CD1c-positive myeloid dendritic cell (primary cell): ENCODE measurements around the gene TBC1D8.

Source experiments
- DNase-seq: peaks from one replicate; pipeline ENCODE4 v3.0.0-alpha.2; 2016; ENCODE audit errors: extremely low spot score

TBC1D8 gene

GRCh38 chr2:101151146-101151858 lies at the start of gene TBC1D8:
TSS of gene TBC1D8 (minus strand) at chr2:101151382. CDS start at chr2:101151253, 129 bp downstream.
- peak; percentile 94 for DNase-seq

DNA sequence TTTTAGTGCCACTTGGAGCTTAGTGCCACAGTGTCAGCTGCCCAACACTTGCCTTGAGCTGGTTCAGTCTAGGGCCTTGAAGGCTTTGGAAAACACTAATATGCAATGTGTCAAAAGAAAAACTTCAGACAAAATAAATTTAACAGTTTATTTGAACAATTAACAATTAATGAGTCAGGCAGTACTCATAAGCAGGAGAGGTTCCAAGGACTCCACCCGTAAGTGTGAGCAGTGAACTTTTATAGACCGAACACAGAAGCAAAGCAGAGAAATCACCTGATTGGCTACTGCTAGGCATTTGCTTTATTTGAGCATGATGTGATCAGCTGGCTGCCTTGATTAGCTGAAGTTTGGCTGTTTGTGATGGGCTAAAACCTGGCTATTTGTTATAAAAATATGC lies 49.5 kb upstream of the TBC1D8 start:
- DNase-seq, result no peak

- no peak for DNase-seq
These were observed 48.1 kb upstream of the TBC1D8 start for GRCh38 chr2:101199251-101199791.

- no peak for DNase-seq
These were observed 46.6 kb upstream of the TBC1D8 start for GRCh38 chr2:101197814-101198213.

DNA sequence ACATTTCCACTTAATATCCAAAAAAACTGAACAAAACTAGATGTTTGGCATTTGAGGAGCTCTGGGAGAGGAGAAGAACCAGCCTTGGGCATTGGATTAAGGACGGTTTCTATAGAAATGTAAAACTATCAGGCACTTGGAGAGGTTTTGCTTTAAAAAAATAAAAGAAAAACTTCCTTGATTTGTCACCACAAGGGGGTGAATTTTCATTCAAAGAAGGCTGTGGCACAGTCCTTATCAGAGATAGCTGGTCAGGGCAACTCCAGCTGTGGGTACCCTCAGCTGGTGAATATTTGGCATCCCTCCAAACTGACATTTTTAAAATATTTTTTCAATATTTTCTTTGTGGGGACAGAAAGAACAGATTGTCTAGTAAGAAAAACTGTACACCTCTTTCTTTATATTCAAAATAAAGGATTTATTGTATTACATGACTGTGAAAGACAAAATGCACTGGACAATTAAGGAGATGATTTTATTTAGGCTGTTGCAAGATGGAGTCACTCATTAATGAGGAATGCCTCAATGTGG lies 46.1 kb upstream of the TBC1D8 start:
- DNase-seq, result no peak

GRCh38 chr2:101195871-101196661 lies 44.9 kb upstream of the TBC1D8 start:
- no peak for DNase-seq

- no peak for DNase-seq
These were observed 41.9 kb upstream of the TBC1D8 start for GRCh38 chr2:101193033-101193626.

DNA sequence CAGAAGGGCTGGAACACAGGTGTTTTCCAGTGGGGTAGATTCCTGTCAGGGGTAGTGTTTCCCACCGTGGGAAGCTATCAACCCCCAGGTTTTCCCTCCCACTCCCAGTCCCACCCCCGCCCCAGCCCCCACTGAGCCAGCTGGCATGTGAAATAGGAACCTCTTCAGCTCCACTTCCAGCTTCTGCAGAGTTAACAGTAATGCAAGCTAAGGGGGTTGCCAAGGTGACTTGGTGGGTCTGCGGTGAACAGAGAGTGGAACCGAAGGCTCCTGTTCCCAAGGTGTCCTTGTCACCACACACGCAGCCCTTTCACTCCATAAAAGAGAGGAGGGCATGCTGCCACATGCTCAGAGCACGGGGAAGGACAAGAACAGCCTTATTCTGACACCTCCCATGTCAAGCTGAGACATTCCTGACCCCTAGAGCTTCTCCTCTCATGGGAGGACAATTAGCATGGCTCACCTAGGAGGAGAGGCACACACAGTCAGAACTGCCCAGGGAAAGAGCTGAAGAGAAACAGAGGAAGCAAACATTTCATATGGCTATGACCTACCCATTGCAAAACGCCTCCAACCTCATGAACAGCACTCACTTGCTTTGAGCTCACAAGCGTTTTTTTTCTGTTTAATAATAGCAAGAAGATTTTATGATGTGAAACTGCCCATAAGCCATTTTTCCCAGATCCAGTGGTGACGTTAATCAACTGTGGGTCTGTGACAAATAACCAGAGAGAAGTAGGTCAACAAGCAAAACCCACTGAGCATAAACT lies 39.8 kb upstream of the TBC1D8 start:
- peak; percentile 91 for DNase-seq

- DNase-seq, result no peak
These were observed 37.7 kb upstream of the TBC1D8 start for GRCh38 chr2:101188683-101189405.

DNA sequence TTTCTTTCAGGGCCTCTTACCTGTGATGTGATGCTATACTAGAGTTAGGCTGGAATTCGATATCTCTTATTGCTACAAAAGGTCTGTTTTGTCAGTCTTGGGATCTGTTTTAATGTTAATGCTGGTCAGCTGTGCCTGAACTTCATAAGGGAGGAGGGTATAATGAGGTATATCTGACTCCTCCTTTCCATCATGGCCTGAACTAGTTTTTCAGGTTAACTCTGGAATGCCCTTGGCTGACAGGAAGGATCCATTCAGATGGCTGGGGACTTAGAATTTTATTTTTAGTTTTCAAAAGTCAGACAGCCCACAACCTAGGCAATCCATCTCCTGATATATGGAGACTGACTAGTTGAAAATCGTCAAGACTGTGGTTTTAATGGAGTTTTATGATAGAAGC lies 35.9 kb upstream of the TBC1D8 start:
- DNase-seq, result no peak

DNA sequence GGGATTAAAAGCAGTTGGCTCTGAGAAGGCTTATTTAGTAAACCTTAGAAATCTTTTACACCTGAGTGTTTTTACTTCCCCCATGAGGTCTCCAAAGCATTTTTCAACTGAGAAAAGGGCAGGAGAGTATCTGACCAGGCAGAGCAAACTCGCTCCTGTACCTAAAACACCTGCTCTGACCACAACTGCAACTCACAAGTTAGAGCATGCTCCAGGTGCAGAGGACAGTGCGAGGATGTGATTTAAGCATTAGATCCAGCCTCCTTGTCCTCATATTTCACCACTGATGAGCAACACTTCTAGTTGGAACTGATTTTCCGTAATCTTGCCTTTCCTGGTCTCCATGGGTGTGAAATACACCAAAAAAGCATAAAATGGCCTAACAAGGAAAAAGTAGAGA lies 34.5 kb upstream of the TBC1D8 start:
- DNase-seq, result no peak

DNA sequence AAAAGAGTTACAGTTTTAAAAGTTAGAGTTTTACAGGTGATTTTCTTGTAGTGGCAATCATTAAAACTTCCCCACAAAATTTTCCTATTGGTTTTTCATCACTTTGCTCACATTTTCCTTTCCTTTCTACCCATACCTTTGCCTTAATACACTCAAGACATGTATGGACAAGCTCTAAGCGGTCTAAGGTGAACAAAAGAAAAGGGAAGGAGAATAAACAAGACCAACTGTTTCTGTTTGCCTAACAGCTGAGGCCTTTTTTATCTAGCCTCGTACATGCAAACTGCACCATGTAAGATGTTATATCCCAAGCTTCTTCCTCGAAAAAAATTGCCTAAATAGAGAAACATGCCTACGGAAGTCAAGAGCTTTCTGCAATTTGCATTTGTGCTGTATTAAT lies 33.9 kb upstream of the TBC1D8 start:
- DNase-seq, result no peak

- peak; percentile 85 for DNase-seq
These were observed 28.8 kb upstream of the TBC1D8 start for GRCh38 chr2:101179982-101180381.

DNA sequence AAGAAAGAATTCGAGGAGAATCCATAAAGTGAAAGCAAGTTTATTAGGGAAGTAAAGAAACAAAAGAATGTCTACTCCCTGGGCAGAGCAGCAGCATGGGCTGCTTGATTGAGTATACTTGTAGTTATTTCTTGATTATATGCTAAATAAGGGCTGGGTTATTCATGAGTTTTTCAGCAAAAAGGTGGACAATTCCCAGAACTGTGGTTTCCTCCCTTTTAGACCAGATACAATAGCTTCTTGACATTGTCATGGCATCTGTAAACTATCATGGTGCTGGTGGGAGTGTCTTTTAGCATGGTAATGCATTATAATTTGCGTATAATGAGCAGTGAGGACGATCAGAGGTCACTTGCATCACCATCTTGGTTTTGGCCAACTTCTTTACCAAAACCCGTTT lies 25.6 kb upstream of the TBC1D8 start:
- DNase-seq, result no peak

DNA sequence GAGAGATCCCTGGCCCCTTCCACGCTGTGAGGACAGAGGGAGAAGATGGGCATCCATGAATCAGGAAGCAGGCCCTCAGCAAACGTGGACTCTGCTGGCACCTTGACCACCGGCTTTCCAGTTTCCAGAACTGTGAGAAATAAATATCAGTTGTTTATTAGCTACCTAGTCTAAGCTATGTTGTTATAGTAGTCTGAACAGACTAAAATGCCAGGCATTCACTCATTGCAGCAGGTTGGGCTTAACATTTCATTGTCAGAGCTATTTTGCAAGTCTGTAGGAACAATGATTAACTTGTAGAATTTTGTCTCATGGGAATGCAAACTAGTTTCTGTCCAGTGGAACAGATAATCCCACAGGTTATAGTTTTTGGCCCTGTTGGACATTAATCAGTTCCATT lies 24.8 kb upstream of the TBC1D8 start:
- DNase-seq, result no peak

GRCh38 chr2:101173707-101174295 lies 22.6 kb upstream of the TBC1D8 start:
- DNase-seq, result peak; percentile 93

GRCh38 chr2:101169822-101170221 lies 18.6 kb upstream of the TBC1D8 start:
- DNase-seq, result peak; percentile 44

DNA sequence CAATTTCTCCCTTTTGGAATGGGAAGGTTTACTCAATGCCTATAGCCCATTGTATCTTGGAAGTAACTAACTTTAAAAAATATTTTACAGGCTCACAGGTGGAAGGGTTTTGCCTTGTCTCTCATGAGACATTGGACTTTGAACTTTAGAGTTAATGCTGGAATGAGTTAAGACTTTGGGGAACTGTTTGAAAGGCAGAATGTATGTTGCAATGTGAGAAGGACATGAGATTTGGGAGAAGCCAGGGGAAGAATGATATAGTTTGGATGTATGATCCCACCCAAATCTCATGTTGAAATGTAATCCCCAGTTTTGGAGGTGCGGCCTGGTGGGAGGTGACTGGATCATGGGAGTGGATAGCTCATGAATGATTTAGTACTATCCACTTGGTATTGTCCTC lies 17.5 kb upstream of the TBC1D8 start:
- no peak for DNase-seq

- DNase-seq, result peak; percentile 88
These were observed 16.4 kb upstream of the TBC1D8 start for GRCh38 chr2:101167532-101167931.

- no peak for DNase-seq
These were observed 12.8 kb upstream of the TBC1D8 start for GRCh38 chr2:101164021-101164420.
